Trophoblast cell (in vitro differentiated cells and primary cell): ENCODE measurements around the gene TSC1.

Experiments used
- DNase-seq, 2 donors: peaks; one replicate each; pipeline ENCODE4 v3.0.0-alpha.2; 2016
- H2AFZ ChIP-seq: 2 replicates; pipeline ENCODE4 v1.6.1; 2013; ENCODE audit warnings: low read length, moderate library complexity, mild to moderate bottlenecking; ENCODE audit not compliant: insufficient read depth, poor library complexity
- H2AK5ac ChIP-seq: 2 replicates; pipeline ENCODE4 v1.6.1; 2013; ENCODE audit warnings: mild to moderate bottlenecking, low read length
- H2BK120ac ChIP-seq: 2 replicates; pipeline ENCODE4 v1.6.1; 2013; ENCODE audit warnings: low read length, mild to moderate bottlenecking, moderate library complexity; ENCODE audit not compliant: insufficient read depth, poor library complexity
- H2BK12ac ChIP-seq: 2 replicates; pipeline ENCODE4 v1.6.1; 2013; ENCODE audit warnings: mild to moderate bottlenecking, low read length, moderate library complexity
- H2BK5ac ChIP-seq: 2 replicates; pipeline ENCODE4 v1.6.1; 2013; ENCODE audit warnings: low read length, low read depth, moderate library complexity, mild to moderate bottlenecking; ENCODE audit not compliant: poor library complexity
- H3K14ac ChIP-seq: 2 replicates; pipeline ENCODE4 v1.6.1; 2013; ENCODE audit warnings: mild to moderate bottlenecking, low read length
- H3K18ac ChIP-seq: 2 replicates; pipeline ENCODE4 v1.6.1; 2013; ENCODE audit warnings: mild to moderate bottlenecking, low read length
- H3K23ac ChIP-seq: 2 replicates; pipeline ENCODE4 v1.6.1; 2013; ENCODE audit warnings: low read length
- H3K27ac ChIP-seq: 2 replicates; pipeline ENCODE4 v1.5.1; 2013; ENCODE audit warnings: low read depth, mild to moderate bottlenecking, inconsistent platforms, low read length, moderate library complexity
- H3K27me3 ChIP-seq: 2 replicates; pipeline ENCODE4 v1.6.1; 2013; ENCODE audit warnings: inconsistent platforms, mild to moderate bottlenecking, low read length, moderate library complexity; ENCODE audit not compliant: insufficient read depth
- H3K36me3 ChIP-seq, 2 experiments: 1 replicate in 1 of 2; 2 replicates in 1 of 2; pipeline ENCODE4 v1.6.1; 2013; ENCODE audit warnings: low read length in 2 of 2, mild to moderate bottlenecking in 2 of 2, moderate library complexity in 1 of 2; ENCODE audit not compliant: insufficient read depth in 2 of 2, control insufficient read depth in 1 of 2
- H3K4ac ChIP-seq: 2 replicates; pipeline ENCODE4 v1.6.1; 2013; ENCODE audit warnings: low read depth, mild to moderate bottlenecking, low read length, moderate library complexity
- H3K4me1 ChIP-seq, 2 experiments: 1 replicate in 1 of 2; 2 replicates in 1 of 2; pipeline ENCODE4 v1.6.1; 2013; ENCODE audit warnings: low read length in 2 of 2, mild to moderate bottlenecking in 2 of 2, moderate library complexity in 1 of 2; ENCODE audit not compliant: insufficient read depth in 2 of 2, control insufficient read depth in 1 of 2
- H3K4me2 ChIP-seq: 2 replicates; pipeline ENCODE4 v1.6.1; 2013; ENCODE audit warnings: inconsistent platforms, mild to moderate bottlenecking, low read length, moderate library complexity
- H3K4me3 ChIP-seq: 2 replicates; pipeline ENCODE4 v1.5.1; 2013; ENCODE audit warnings: mild to moderate bottlenecking, low read depth, low read length, inconsistent platforms
- H3K79me1 ChIP-seq: one replicate; pipeline ENCODE4 v1.6.1; 2013; ENCODE audit warnings: low read length
- H3K79me2 ChIP-seq: 2 replicates; pipeline ENCODE4 v1.6.1; 2013; ENCODE audit warnings: low read length, mild to moderate bottlenecking; ENCODE audit not compliant: control insufficient read depth, insufficient read depth, poor library complexity
- H3K9ac ChIP-seq: 2 replicates; pipeline ENCODE4 v1.6.1; 2013; ENCODE audit warnings: mild to moderate bottlenecking, low read length
- H3K9me3 ChIP-seq: 2 replicates; pipeline ENCODE4 v1.6.1; 2013; ENCODE audit warnings: low read depth, mild to moderate bottlenecking, control low read depth, inconsistent platforms, low read length; ENCODE audit not compliant: insufficient read depth
- H4K12ac ChIP-seq: 2 replicates; pipeline ENCODE4 v1.6.1; 2013; ENCODE audit warnings: low read depth, mild to moderate bottlenecking, low read length, moderate library complexity
- H4K8ac ChIP-seq: 2 replicates; pipeline ENCODE4 v1.6.1; 2013; ENCODE audit warnings: low read depth, mild to moderate bottlenecking, low read length, moderate library complexity
- H4K91ac ChIP-seq: one replicate; pipeline ENCODE4 v1.6.1; 2013; ENCODE audit warnings: low read depth, mild to moderate bottlenecking, low read length, moderate library complexity
- WGBS: extraction: QIAGEN DNeasy Blood & Tissue Kit; methylation state at CpG from one replicate; pipeline ENCODE4 v1.1.7; 2013; ENCODE audit warnings: missing lambda C conversion rate; ENCODE audit not compliant: insufficient read length, insufficient coverage; ENCODE audit errors: extremely low coverage; 5-methylcytosine and 5-hydroxymethylcytosine counted together

The TSC1 gene

GRCh38 chr9:132875159-132875558, 69.3 kb downstream of the TSC1 start:
- peaks cover 3% of the 10 kb centered on the region for H3K79me2 ChIP-seq
- H3K14ac ChIP-seq, result no peak overlapping the region
- no peak overlapping the region for H3K4ac ChIP-seq
- no peak overlapping the region for H3K23ac ChIP-seq
- no peaks in the 10 kb centered on the region for H3K27me3 ChIP-seq
- DNase-seq, result no peak
- H3K4me1 ChIP-seq, result peaks cover 4 to 6% of the 10 kb centered on the region in 2 experiments
- no peak overlapping the region for H3K4me3 ChIP-seq
- H3K27ac ChIP-seq, result no peak overlapping the region
- no peak overlapping the region for H2AK5ac ChIP-seq
- no peak overlapping the region for H2BK120ac ChIP-seq
- no CpG with 5 or more reads among the region's 5 CpGs for WGBS
- H3K18ac ChIP-seq, result no peak overlapping the region
- H3K36me3 ChIP-seq, result no peaks in the 10 kb centered on the region
- H4K8ac ChIP-seq, result no peak overlapping the region
- no peak overlapping the region for H3K4me2 ChIP-seq
- H4K12ac ChIP-seq, result no peak overlapping the region
- H2BK5ac ChIP-seq, result no peak overlapping the region
- H2BK12ac ChIP-seq, result no peak overlapping the region
- no peak overlapping the region for H2AFZ ChIP-seq
- H3K9ac ChIP-seq, result no peak overlapping the region
- peaks cover 4% of the 10 kb centered on the region for H3K9me3 ChIP-seq
- peaks cover 6% of the 10 kb centered on the region for H3K79me1 ChIP-seq
- no peak overlapping the region for H4K91ac ChIP-seq

GRCh38 chr9:132873403-132873802, 71.0 kb downstream of the TSC1 start:
- Histone ChIP-seq H3K27me3 (no peaks in the 10 kb centered on the region), H3K9ac (no peak overlapping the region), H4K12ac (no peak overlapping the region), H3K79me2 (peaks cover 2% of the 10 kb centered on the region), H4K8ac (no peak overlapping the region), H4K91ac (no peak overlapping the region), H2AFZ (no peak overlapping the region), H2BK12ac (no peak overlapping the region), H3K36me3 (no peaks in the 10 kb centered on the region), H3K79me1 (peaks cover 4% of the 10 kb centered on the region), H3K27ac (no peak overlapping the region), H2AK5ac (no peak overlapping the region), H3K4me2 (no peak overlapping the region), H3K14ac (no peak overlapping the region), H3K4ac (no peak overlapping the region), H2BK120ac (no peak overlapping the region), H3K18ac (no peak overlapping the region), H3K4me1 (peaks cover 2 to 3% of the 10 kb centered on the region in 2 experiments), H3K23ac (no peak overlapping the region), H3K9me3 (peaks cover 4% of the 10 kb centered on the region), H3K4me3 (no peak overlapping the region), H2BK5ac (no peak overlapping the region)
- DNase-seq, result no peak
- WGBS, result no CpG with 5 or more reads among the region's 7 CpGs

GRCh38 chr9:132869266-132869665, 75.2 kb downstream of the TSC1 start:
- Histone ChIP-seq H3K4me2 (no peak overlapping the region), H3K79me1 (no peaks in the 10 kb centered on the region), H4K12ac (no peak overlapping the region), H2BK5ac (no peak overlapping the region), H4K91ac (no peak overlapping the region), H4K8ac (no peak overlapping the region), H3K14ac (no peak overlapping the region), H2BK120ac (no peak overlapping the region), H3K27me3 (no peaks in the 10 kb centered on the region), H3K36me3 (no peaks in the 10 kb centered on the region), H3K4ac (no peak overlapping the region), H3K9ac (no peak overlapping the region), H2AK5ac (no peak overlapping the region), H3K27ac (no peak overlapping the region), H3K79me2 (peaks cover under 1% of the 10 kb centered on the region), H3K18ac (no peak overlapping the region), H3K23ac (no peak overlapping the region), H3K4me3 (no peak overlapping the region), H3K9me3 (peaks cover 4% of the 10 kb centered on the region), H3K4me1 (peaks cover 7 to 10% of the 10 kb centered on the region in 2 experiments), H2AFZ (no peak overlapping the region), H2BK12ac (no peak overlapping the region)
- DNase-seq, result no peak
- no CpG with 5 or more reads among the region's 9 CpGs for WGBS

GRCh38 chr9:132866898-132867297, 77.5 kb downstream of the TSC1 start:
- Histone ChIP-seq H3K23ac (no peak overlapping the region), H2BK5ac (no peak overlapping the region), H4K12ac (no peak overlapping the region), H2AFZ (no peak overlapping the region), H3K14ac (no peak overlapping the region), H3K27ac (no peak overlapping the region), H3K4me3 (no peak overlapping the region), H3K9me3 (peaks cover 4% of the 10 kb centered on the region), H4K91ac (no peak overlapping the region), H3K27me3 (no peaks in the 10 kb centered on the region), H3K36me3 (no peaks in the 10 kb centered on the region), H3K4ac (no peak overlapping the region), H3K79me1 (no peaks in the 10 kb centered on the region), H4K8ac (no peak overlapping the region), H3K79me2 (peaks cover 2% of the 10 kb centered on the region), H2AK5ac (no peak overlapping the region), H3K18ac (no peak overlapping the region), H2BK120ac (no peak overlapping the region), H3K9ac (no peak overlapping the region), H3K4me2 (no peak overlapping the region), H3K4me1 (peaks cover 9 to 11% of the 10 kb centered on the region in 2 experiments), H2BK12ac (no peak overlapping the region)
- no CpG with 5 or more reads among the region's 8 CpGs for WGBS
- no peak for DNase-seq
